AG10803 (cell line): ENCODE results near the gene MORN1.

ENCODE experiments used
- DNase-seq: peaks from one replicate; pipeline ENCODE4 v3.0.0; 2010; ENCODE audit warnings: low read depth
- H3K4me3 ChIP-seq: 2 replicates; pipeline ENCODE4 v1.5.1; 2011; ENCODE audit warnings: mild to moderate bottlenecking, low read length, control low read depth
- TF ChIP-seq, protein P1 (sequence below): conservative IDR thresholded peaks from 2 replicates; pipeline ENCODE4 v1.5.1; 2011; ENCODE audit warnings: mild to moderate bottlenecking, low read length, control low read depth, inconsistent platforms

The MORN1 gene

DNA sequence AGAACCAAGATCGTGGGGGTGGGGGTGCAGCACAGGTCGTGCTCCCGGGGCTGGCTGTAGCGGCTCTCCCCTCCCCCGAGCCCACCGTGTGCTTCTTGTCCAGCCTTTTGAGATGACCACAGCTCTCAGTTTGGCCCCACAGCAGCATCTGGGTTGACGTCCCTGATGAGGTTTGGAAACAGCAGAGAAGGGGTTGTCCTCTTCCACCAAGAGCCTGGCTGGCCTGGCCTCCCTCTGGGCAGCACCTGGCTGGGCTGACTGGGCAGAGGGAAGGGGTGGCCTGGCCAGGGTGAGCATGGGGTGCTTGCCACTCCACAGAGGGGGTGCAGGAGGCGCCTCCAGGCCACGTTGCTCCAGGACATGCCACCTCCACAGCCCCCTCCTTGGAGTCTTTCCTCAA, 101.7 kb downstream of the MORN1 start:
- TF ChIP-seq, protein P1, sequence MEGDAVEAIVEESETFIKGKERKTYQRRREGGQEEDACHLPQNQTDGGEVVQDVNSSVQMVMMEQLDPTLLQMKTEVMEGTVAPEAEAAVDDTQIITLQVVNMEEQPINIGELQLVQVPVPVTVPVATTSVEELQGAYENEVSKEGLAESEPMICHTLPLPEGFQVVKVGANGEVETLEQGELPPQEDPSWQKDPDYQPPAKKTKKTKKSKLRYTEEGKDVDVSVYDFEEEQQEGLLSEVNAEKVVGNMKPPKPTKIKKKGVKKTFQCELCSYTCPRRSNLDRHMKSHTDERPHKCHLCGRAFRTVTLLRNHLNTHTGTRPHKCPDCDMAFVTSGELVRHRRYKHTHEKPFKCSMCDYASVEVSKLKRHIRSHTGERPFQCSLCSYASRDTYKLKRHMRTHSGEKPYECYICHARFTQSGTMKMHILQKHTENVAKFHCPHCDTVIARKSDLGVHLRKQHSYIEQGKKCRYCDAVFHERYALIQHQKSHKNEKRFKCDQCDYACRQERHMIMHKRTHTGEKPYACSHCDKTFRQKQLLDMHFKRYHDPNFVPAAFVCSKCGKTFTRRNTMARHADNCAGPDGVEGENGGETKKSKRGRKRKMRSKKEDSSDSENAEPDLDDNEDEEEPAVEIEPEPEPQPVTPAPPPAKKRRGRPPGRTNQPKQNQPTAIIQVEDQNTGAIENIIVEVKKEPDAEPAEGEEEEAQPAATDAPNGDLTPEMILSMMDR: no peak
- H3K4me3 ChIP-seq: no peak overlapping the region
- no peak for DNase-seq

DNA sequence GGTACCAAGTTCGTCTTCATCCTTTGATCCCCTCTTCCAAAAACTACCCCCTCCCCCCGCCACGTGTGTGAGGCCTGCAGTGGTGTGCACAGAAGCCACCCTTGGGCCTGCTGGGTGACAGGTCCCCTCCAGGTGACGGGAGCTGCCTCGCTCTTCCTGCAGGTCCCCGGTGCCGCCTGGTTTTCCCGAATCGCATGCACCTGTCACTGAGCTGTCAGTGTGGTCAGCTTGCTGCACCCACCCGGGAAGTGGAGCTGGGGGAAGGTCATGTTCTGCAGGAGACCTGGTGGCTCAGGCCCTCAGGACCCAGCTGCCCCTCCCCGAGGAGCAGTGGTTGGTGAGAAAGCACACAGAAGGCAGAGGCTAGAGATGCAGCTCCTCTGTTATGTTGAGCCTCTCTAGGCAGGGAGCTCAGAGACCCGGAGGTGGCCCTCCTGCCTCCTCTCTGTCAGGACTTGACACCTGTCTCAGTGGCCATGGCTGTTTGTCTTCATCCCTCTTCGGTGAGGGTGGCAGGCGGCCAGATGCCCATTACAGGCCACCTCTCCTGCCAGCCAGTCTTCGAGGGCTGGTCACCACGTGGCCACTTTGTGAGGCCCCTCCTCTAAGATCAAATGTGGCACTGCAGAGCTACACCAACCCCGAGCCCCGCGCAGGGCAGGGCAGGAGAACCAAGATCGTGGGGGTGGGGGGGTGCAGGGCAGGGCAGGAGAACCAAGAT, 102.4 kb downstream of the MORN1 start:
- TF ChIP-seq, protein P1: no peak
- no peak for DNase-seq
- H3K4me3 ChIP-seq: no peak overlapping the region

DNA sequence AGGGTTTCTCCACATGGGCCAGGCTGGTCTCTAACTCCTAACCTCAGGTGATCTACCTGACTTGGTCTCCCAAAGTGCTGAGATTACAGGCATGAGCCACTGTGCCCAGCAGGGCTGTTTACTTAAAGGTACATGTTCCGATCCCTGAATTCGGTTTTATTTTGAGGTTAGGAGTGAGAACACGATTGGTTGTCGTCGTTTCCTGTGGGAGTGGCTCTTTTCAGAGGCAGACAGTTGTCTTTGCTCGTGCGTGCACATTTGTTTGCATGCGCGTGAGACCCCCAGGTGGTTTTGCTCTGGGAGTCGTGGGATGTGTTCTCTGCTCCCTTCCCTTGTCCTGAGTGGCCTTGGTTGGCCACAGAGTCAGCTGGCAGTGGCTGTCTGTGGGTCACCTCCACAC, 103.0 kb downstream of the MORN1 start:
- TF ChIP-seq, protein P1: no peak
- no peak overlapping the region for H3K4me3 ChIP-seq
- no peak for DNase-seq

DNA sequence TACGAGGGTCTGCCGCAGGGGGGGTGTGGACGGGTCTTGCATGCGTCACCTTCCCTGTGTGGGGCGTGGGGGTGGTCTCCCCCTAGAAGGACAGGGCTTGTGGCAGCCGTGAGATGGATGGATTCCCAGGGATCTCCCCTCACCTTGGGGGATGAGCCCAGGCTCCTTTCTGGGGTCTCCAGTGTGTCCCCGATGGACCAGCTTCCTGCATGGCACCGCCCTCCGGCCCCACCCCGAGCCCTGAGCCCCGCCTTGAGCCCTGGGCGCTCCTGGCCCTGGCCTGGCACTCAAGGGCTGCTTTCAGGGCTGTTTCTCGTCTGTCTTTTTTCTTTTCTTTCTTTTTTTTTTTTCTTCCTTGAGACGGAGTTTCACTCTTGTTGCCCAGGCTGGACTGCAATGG, 103.7 kb downstream of the MORN1 start:
- DNase-seq: no peak
- H3K4me3 ChIP-seq: no peak overlapping the region
- TF ChIP-seq, protein P1: no peak

DNA sequence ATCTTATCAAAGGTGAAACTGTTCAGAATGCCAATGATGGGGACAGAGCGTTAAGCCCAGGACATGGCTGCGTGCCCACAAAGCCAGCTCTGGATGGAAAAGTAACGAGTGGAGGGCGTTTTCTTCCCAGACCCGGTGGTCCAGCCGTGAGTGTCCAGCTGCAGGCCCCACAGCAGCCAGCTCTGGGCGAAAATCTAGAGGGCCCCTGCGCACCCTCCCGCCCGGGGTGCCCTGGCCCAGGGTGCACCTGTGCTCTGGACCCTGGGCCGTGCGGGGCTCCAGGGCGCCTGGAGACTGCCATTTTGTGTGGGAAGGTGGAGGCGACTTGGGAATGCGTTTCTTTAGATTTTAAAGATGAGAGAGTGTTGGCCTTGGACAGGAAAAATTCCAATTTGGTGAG, 104.4 kb downstream of the MORN1 start:
- DNase-seq: no peak
- no peak overlapping the region for H3K4me3 ChIP-seq
- TF ChIP-seq, protein P1: no peak

DNA sequence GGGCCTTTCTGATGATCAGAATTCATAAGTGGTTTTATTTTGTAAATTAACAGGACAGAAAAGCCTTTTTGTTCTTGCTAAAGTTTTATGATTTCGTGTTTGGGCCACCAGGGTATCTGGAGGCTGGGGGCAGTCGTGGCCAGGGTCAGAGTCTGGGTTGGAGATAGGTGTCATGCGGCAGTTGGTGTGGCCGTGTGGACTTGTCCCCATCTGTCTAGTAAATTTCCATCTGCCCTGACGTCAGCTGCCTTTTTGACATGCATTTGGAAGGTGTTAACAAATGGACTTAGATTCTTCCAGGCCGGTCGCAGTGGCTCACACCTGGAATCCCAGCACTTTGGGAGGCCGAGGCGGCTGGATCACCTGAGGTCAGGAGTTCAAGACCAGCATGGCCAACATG, 106.4 kb downstream of the MORN1 start:
- no peak overlapping the region for H3K4me3 ChIP-seq
- TF ChIP-seq, protein P1: no peak
- DNase-seq: no peak
